HG02678 (cell line): ENCODE results near the gene DNM3.
A peak's percentile ranks its signal among the peaks of the same experiment; 100 is the strongest.

Experiments used
- ATAC-seq: cut with Tn5 transposase; IDR thresholded peaks from one replicate; pipeline ENCODE4 v1.9.1; 2021; ENCODE audit warnings: mild to moderate bottlenecking, moderate library complexity; ENCODE audit not compliant: unreplicated experiment

Gene DNM3

GRCh38 chr1:171966426-171967220 is 125.3 kb downstream of the DNM3 start:
- no peak for ATAC-seq

GRCh38 chr1:171969226-171969625 is 127.9 kb downstream of the DNM3 start:
- ATAC-seq: no peak

- no peak for ATAC-seq
These were observed 128.5 kb downstream of the DNM3 start for GRCh38 chr1:171969813-171970212.

DNA sequence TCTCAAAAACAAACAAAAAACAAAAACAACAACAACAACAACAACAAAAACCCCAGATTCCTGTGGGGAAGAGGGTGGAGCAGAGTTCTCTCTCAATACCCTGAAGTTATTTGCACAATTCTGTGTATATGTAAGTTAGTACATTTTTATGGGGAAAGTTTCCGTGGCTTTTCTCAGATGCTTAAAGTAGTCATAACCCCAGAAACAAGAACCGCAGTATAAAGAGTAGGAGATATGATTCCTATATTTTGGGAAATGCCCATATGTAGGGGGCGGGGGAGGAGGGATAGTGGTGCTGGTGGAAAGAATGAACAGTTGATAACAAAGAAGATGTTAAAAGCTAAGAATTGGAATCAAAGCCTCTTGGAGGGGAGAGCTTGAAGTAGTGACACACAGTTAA is 131.5 kb downstream of the DNM3 start:
- no peak for ATAC-seq

GRCh38 chr1:171973421-171973820 is 132.1 kb downstream of the DNM3 start:
- no peak for ATAC-seq

- no peak for ATAC-seq
These were observed 140.0 kb downstream of the DNM3 start for GRCh38 chr1:171981303-171981702.

DNA sequence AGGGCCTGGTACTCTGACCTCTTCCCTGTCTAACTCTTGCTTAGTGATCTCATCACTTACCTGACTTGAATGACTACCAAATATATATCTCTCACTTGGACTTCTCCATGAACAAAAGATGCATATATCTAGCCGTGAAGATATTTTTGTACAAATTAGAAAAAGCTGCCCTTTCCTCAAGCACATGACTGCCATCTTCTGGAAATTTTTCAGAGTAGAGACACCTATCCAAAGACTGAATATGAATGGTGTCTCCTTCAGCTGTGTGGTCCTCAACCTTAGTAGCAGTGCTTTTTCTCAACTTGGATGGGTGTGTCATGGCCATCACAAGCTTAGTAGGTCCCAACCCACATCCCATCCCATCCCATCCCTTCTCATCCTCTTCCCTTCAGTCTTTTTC is 142.3 kb downstream of the DNM3 start:
- ATAC-seq: no peak

- ATAC-seq: no peak
These were observed 143.0 kb downstream of the DNM3 start for GRCh38 chr1:171984262-171984661.

GRCh38 chr1:171984850-171985485 is 143.7 kb downstream of the DNM3 start:
- ATAC-seq: peak; percentile 56

DNA sequence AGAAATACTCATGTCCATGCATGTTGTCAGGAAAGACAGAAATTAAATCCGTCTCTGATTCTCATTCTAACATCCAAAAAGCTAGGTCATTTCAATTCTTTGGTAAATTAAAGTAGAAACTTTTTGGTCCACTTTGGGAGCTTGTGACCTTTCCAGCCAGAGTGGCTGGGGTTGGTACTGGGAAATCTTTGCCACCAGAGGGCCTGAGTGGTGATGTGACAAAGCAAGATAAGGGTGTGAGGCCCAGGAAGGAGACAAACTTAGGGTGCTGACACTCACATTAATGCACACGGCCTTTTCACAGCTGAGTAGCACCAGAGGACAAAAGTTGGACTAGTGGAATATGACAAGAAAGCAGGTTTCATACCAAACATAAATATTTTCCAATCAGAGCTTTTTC is 144.3 kb downstream of the DNM3 start:
- no peak for ATAC-seq

GRCh38 chr1:171988243-171988885 is 147.1 kb downstream of the DNM3 start:
- no peak for ATAC-seq

DNA sequence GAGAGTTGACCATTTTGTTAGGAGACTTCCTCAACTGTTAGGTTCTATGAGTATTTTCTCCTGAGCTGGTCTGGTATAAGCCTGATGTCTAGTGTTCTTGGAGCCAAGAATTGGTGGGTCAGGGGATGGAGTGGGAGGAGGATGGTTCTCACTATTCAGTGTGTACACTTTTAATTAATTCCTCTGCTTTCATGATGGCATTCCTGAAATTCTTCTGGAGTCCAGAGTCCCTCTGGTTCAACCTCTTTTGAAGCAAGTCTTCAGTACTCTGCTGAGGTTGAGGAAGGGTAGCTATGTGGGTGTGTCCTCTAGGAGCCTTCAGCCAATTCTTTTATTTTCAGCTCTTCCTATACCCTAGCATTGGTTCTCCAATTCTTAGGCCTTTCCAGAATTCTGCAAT is 149.1 kb downstream of the DNM3 start:
- no peak for ATAC-seq

DNA sequence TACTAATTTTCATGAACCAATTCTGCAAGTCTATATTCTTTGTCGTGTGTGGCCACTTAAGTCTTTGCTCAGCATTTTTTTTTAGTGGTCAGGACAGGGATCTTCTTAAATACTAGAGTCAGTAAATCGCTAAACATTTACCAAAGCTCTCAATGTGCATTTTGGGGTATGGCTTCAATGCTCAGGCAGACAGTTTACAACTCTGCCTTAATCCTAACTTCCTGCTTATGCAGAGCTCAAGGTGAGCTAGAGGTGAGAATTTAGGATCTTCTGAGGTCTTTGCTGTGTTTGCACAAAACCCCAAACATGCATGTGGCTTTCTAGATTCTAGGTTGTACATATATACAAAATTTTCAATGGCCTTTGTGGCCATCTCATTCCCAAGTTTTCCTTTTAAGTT is 153.0 kb downstream of the DNM3 start:
- no peak for ATAC-seq

DNA sequence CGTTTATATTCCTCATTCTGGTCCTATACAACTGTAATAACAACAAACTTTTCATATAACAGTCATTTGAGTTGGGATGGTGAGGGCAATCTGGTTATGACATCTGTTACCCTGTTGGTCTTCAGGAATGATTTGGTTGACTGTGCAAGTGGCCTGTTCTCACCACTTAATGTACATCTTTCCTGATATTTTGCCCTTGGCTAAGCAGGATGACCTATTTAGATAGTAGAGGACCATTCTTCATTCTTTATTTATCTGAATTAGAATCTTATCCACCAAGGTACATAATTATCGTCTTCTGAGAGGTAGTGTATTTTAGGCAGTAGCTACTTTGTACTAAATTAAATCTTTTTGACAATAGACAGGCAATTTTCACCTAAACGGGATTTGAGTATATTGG is 154.3 kb downstream of the DNM3 start:
- ATAC-seq: no peak

- no peak for ATAC-seq
These were observed 156.6 kb downstream of the DNM3 start for GRCh38 chr1:171997936-171998335.

GRCh38 chr1:171998711-171999110 is 157.4 kb downstream of the DNM3 start:
- no peak for ATAC-seq

DNA sequence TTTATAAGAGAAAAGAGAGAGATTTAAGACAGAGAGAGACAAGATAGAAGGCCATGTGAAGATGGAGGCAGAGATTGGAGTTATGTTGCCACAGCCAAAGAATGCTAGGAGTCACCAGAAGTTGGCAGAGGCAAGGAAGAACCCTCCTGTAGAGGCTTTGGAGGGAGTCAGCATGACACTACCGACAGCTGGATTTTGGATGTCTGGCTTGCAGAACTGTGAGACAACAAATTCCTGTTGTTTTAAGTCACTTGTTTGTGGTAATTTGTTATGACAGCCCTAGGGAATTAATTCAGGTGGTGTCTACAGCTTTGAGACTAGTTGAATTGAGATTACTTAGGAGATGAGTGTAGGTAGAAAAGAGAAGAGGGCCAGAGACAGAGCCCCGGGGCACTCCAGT is 158.5 kb downstream of the DNM3 start:
- ATAC-seq: no peak

DNA sequence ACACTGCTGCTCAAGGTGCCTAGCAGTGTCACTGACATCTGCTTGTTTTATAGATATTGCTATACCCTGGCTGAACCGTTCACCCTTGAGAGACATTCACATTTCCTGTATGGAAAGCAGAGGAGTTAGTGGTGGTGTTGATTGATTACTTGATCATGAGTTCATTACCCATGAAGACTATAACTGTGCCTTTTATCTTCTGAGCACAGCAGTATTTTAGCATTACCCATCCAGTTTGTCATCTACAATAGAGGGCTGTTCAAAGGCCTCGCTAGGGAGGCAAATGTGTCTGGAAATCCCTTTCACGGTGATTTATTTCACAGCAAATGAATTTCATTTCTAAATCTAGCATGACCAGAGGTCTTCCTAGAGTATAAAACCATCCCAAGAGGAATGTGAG is 160.0 kb downstream of the DNM3 start:
- no peak for ATAC-seq

GRCh38 chr1:172002725-172003345 is 161.5 kb downstream of the DNM3 start:
- no peak for ATAC-seq

- no peak for ATAC-seq
These were observed 162.7 kb downstream of the DNM3 start for GRCh38 chr1:172003766-172004530.

DNA sequence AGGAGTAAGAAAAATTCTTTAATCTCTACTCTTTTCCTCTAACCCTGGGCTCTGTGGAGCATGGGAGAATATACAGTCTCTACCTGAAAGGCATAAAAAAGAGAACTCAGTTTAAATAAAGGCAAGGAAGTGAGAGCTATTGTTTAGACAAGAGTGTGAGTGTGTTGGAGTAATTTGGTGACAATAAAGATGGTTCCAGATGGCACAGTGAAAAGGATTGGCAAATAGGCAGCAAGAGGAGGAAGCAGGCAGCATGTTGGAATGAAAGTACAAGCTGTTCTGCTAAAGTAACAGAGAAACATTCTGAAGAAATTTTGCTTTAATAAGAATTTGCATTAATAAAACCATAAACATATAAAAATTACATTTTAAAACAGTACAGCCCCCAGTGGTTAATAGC is 163.4 kb downstream of the DNM3 start:
- ATAC-seq: no peak
